OCI-LY7 (cell line): ENCODE results near the gene CDK17. TPM values are rescaled to one million over a fixed set of nuclear protein-coding genes. Genes with fewer than 3 reads are reported as not detected.

Experiments used
- BruUV-seq: library from RNA; stranded (reverse); fragments of 400-500 nt; replicated peaks from 2 replicates; lab custom pipeline; 2021; lab: Mats Ljungman, UMichigan
- CTCF ChIA-PET: fragments of 300-600 bp; sonication (Branson Sonifier 250); formaldehyde crosslinking; loops from one replicate; lab custom pipeline; 2022; ENCODE audit warnings: antibody characterized with exemption; ENCODE audit not compliant: unreplicated experiment; lab: Charles Lee
- POLR2A ChIA-PET: fragments of 300-600 bp; sonication (Branson Sonifier 250); formaldehyde crosslinking; loops from one replicate; lab custom pipeline; 2022; ENCODE audit warnings: antibody characterized with exemption; lab: Charles Lee
- DNase-seq: peaks from one replicate; pipeline ENCODE4 v3.0.0-alpha.2; 2015; ENCODE audit warnings: low spot score
- H2AFZ ChIP-seq: fragments of 200-600 bp; sonication (generic), shearing (Covaris generic); 2 replicates; pipeline ENCODE4 v1.6.1; 2014; ENCODE audit warnings: mild to moderate bottlenecking, antibody characterized with exemption, low read length, moderate library complexity
- H3K27ac ChIP-seq: fragments of 200-600 bp; sonication (generic); 2 replicates; pipeline ENCODE4 v1.5.1; 2014; ENCODE audit warnings: mixed run types, low read depth, mild to moderate bottlenecking, moderate library complexity, low read length, inconsistent platforms; ENCODE audit not compliant: poor library complexity, severe bottlenecking
- H3K36me3 ChIP-seq: fragments of 200-600 bp; sonication (generic); 2 replicates; pipeline ENCODE4 v1.6.1; 2014; ENCODE audit warnings: mild to moderate bottlenecking, antibody characterized with exemption, low read length, moderate library complexity, mixed read lengths; ENCODE audit not compliant: insufficient read depth
- H3K4me1 ChIP-seq: fragments of 200-600 bp; sonication (generic); 2 replicates; pipeline ENCODE4 v1.5.1; 2014; ENCODE audit warnings: mild to moderate bottlenecking, low read length; ENCODE audit not compliant: insufficient read depth, poor library complexity, severe bottlenecking
- H3K4me2 ChIP-seq: fragments of 200-600 bp; sonication (generic); 2 replicates; pipeline ENCODE4 v1.6.1; 2014; ENCODE audit warnings: mild to moderate bottlenecking, low read length
- H3K4me3 ChIP-seq: fragments of 200-600 bp; sonication (generic); 2 replicates; pipeline ENCODE4 v1.5.1; 2014; ENCODE audit warnings: mild to moderate bottlenecking, low read depth, low read length; ENCODE audit not compliant: poor library complexity, severe bottlenecking
- H3K79me2 ChIP-seq: fragments of 200-600 bp; sonication (generic); 2 replicates; pipeline ENCODE4 v1.6.1; 2016; ENCODE audit warnings: low read depth, mild to moderate bottlenecking, low read length, moderate library complexity, mixed read lengths; ENCODE audit not compliant: insufficient read depth
- H3K9me2 ChIP-seq: fragments of 200-600 bp; sonication (generic); 2 replicates; pipeline ENCODE4 v1.6.1; 2016; ENCODE audit warnings: mild to moderate bottlenecking, low read length, mixed read lengths; ENCODE audit not compliant: insufficient read depth
- H3K9me3 ChIP-seq: fragments of 200-600 bp; sonication (generic); 2 replicates; pipeline ENCODE4 v1.6.1; 2014; ENCODE audit warnings: mild to moderate bottlenecking, mixed run types, low read length, mixed read lengths
- H4K20me1 ChIP-seq: fragments of 200-600 bp; sonication (generic); 2 replicates; pipeline ENCODE4 v1.6.1; 2014; ENCODE audit warnings: mild to moderate bottlenecking, antibody characterized with exemption, low read length, moderate library complexity, mixed read lengths; ENCODE audit not compliant: insufficient read depth
- CTCF ChIP-seq: fragments of 200-600 bp; sonication (generic); conservative IDR thresholded peaks from 2 replicates; pipeline ENCODE4 v1.5.1; 2014; ENCODE audit warnings: mild to moderate bottlenecking, antibody characterized with exemption, low read length, moderate library complexity, mixed read lengths
- EZH2phosphoT487 ChIP-seq: fragments of 200-600 bp; sonication (generic); IDR thresholded peaks from 2 replicates; pipeline ENCODE4 v1.6.1; 2018; ENCODE audit warnings: low read depth, borderline replicate concordance, mild to moderate bottlenecking, mixed run types, antibody characterized with exemption, low read length, moderate library complexity, mixed read lengths
- intact Hi-C: fragments of 100-400 bp; cut with micrococcal nuclease; formaldehyde crosslinking; loops from one replicate; pipeline ENCODE4 v1.10.0; 2022; ENCODE audit not compliant: unreplicated experiment
- total RNA-seq, 2 experiments: library from RNA; depleted of rRNA in 1 of 2; stranded (reverse); fragments of >200 nt in 1 of 2; shearing (Covaris generic) in 1 of 2; gene quantifications; 2 replicates each; pipeline ENCODE4 v1.2.3, GENCODE V29; 2014 to 2022

CDK17 gene
- total RNA-seq, 2 experiments from 2014 or later = 34.5 to 43.4 TPM

GRCh38 chr12:96261557-96261956 lies 138.7 kb downstream of the CDK17 start:
- intact Hi-C loops = no loop called here
- no peak overlapping the region for H2AFZ ChIP-seq
- H3K36me3 ChIP-seq = peaks cover 24% of the 10 kb centered on the region
- H3K27ac ChIP-seq = no peak overlapping the region
- H3K4me1 ChIP-seq = no peaks in the 10 kb centered on the region
- BruUV-seq = no TSS peak
- H3K79me2 ChIP-seq = no peaks in the 10 kb centered on the region
- POLR2A ChIA-PET = interaction anchor here (0.7 to 1.2 kb wide), 3 partner anchors 18 to 47 kb away, joined by 3 to 5 read pairs (median 3); no protein-coding TSS in a partner anchor
- no peak for DNase-seq
- TF ChIP-seq CTCF (no peak), EZH2phosphoT487 (no peak)
- no peak overlapping the region for H3K4me3 ChIP-seq
- H3K9me2 ChIP-seq = no peaks in the 10 kb centered on the region
- CTCF ChIA-PET = no interaction called here
- H4K20me1 ChIP-seq = no peaks in the 10 kb centered on the region
- H3K4me2 ChIP-seq = no peak overlapping the region
- no peaks in the 10 kb centered on the region for H3K9me3 ChIP-seq

- H2AFZ ChIP-seq = no peak overlapping the region
- H3K4me3 ChIP-seq = no peak overlapping the region
- no peak overlapping the region for H3K27ac ChIP-seq
- no TSS peak for BruUV-seq
- H3K4me1 ChIP-seq = no peaks in the 10 kb centered on the region
- no peaks in the 10 kb centered on the region for H3K79me2 ChIP-seq
- ChIA-PET POLR2A (interaction anchor here (1.0 to 1.2 kb wide), 2 partner anchors 22 to 48 kb away, joined by 3 read pairs; no protein-coding TSS in a partner anchor), CTCF (no interaction called here)
- no peaks in the 10 kb centered on the region for H3K9me2 ChIP-seq
- H4K20me1 ChIP-seq = no peaks in the 10 kb centered on the region
- intact Hi-C loops = no loop called here
- no peak overlapping the region for H3K4me2 ChIP-seq
- no peaks in the 10 kb centered on the region for H3K9me3 ChIP-seq
- no peak for DNase-seq
- no peak for TF ChIP-seq EZH2phosphoT487
- no peak for TF ChIP-seq CTCF
- H3K36me3 ChIP-seq = peaks cover 21% of the 10 kb centered on the region
These were observed 139.6 kb downstream of the CDK17 start for GRCh38 chr12:96260644-96261043.

- Histone ChIP-seq H3K27ac (no peak overlapping the region), H3K79me2 (no peaks in the 10 kb centered on the region), H2AFZ (no peak overlapping the region), H3K9me3 (no peaks in the 10 kb centered on the region), H3K4me3 (no peak overlapping the region), H3K4me2 (no peak overlapping the region), H3K9me2 (no peaks in the 10 kb centered on the region), H4K20me1 (no peaks in the 10 kb centered on the region), H3K4me1 (no peaks in the 10 kb centered on the region), H3K36me3 (peaks cover 20% of the 10 kb centered on the region)
- BruUV-seq = no TSS peak
- POLR2A ChIA-PET = interaction anchor here (1.2 kb wide), 1 partner anchor 48 kb away, joined by 3 read pairs; no protein-coding TSS in a partner anchor
- no peak for DNase-seq
- intact Hi-C loops = no loop called here
- TF ChIP-seq CTCF (no peak), EZH2phosphoT487 (no peak)
- CTCF ChIA-PET = no interaction called here
These were observed 140.0 kb downstream of the CDK17 start for GRCh38 chr12:96260231-96260630.
